Sciatic nerve (tissue), 2 donors: Measurements from ENCODE around the gene RUFY1. TPM values are rescaled to one million over a fixed set of nuclear protein-coding genes. Genes with fewer than 3 reads are reported as not detected.
"Not testable (repeated sequence)": the region's sequence is repeated elsewhere in the genome, so short reads cannot be mapped to it uniquely, and the experiment has no call there.

Source experiments
- ATAC-seq: fragments of 200-7000 bp; cut with Tn5 transposase; one replicate; pipeline ENCODE4 v1.9.1; 2020; ENCODE audit warnings: mild to moderate bottlenecking, moderate library complexity
- DNase-seq: peaks from one replicate; pipeline ENCODE4 v3.0.0-alpha.2; 2020; ENCODE audit warnings: low spot score
- intact Hi-C: fragments of 100-400 bp; cut with DNase I; formaldehyde crosslinking; loops from one replicate; pipeline ENCODE4 v1.14.2; 2022
- total RNA-seq: library from RNA; stranded (reverse); fragmentation: NEBNext Ultra II Directional; extraction: Animal tissue kit (Norgen Biotek cat#: 25700); gene quantifications from one replicate; pipeline ENCODE4 v1.2.1, GENCODE V29; 2021
- donor health status: DM: no; HTN: no; CAD: no.
- donor health status: DM: no; HTN: no; CAD: no.

Gene RUFY1
- total RNA-seq, 1 donor from 2014 or later, result 52.1 TPM

- ATAC-seq (no peak), DNase-seq (peak; percentile 9)
- intact Hi-C loops, result no loop called here
These were observed 64.4 kb downstream of the RUFY1 start for GRCh38 chr5:179614745-179615144.

GRCh38 chr5:179615203-179615602, 64.8 kb downstream of the RUFY1 start:
- intact Hi-C loops, result no loop called here
- DNase-seq, result no peak
- no peak for ATAC-seq

- intact Hi-C loops, result no loop called here
- peak; percentile 27 for DNase-seq
- ATAC-seq, result no peak
These were observed 65.7 kb downstream of the RUFY1 start for GRCh38 chr5:179616002-179616594.

- DNase-seq (no peak), ATAC-seq (no peak)
- intact Hi-C loops, result no loop called here
These were observed 67.6 kb downstream of the RUFY1 start for GRCh38 chr5:179617930-179618329.

GRCh38 chr5:179618923-179619554, 68.7 kb downstream of the RUFY1 start:
- intact Hi-C loops, result no loop called here
- DNase-seq (no peak), ATAC-seq (no peak)

- intact Hi-C loops, result no loop called here
- ATAC-seq, result no peak
These were observed 69.4 kb downstream of the RUFY1 start for GRCh38 chr5:179619776-179620175.

GRCh38 chr5:179620293-179620692, 69.9 kb downstream of the RUFY1 start:
- DNase-seq (no peak), ATAC-seq (no peak)
- intact Hi-C loops, result no loop called here

More at GRCh38 chr5:179619776-179620175, 69.4 kb downstream of the RUFY1 start:
- no peak for DNase-seq

- no peak for DNase-seq
- intact Hi-C loops, result no loop called here
These were observed 70.5 kb downstream of the RUFY1 start for GRCh38 chr5:179620703-179621350.

GRCh38 chr5:179621551-179622214, 71.3 kb downstream of the RUFY1 start:
- DNase-seq, result peak; percentile 50
- intact Hi-C loops, result no loop called here
- ATAC-seq, result no peak

More at GRCh38 chr5:179620703-179621350, 70.5 kb downstream of the RUFY1 start:
- no peak for ATAC-seq

- DNase-seq, result peak; percentile 99
- intact Hi-C loops, result no loop called here
These were observed 72.9 kb downstream of the RUFY1 start, which contains the start of gene HNRNPH1 for GRCh38 chr5:179623003-179623905. Gene HNRNPH1 (minus strand): TSS chr5:179623671. CDS start chr5:179623133, 538 bp downstream.

GRCh38 chr5:179623906-179624741, 73.8 kb downstream of the RUFY1 start:
- DNase-seq (peak; percentile 72), ATAC-seq (peak; percentile 43)
- intact Hi-C loops, result no loop called here

More at GRCh38 chr5:179623003-179623905, 72.9 kb downstream of the RUFY1 start, which contains the start of gene HNRNPH1:
- ATAC-seq, result peak; percentile 95

- intact Hi-C loops, result no loop called here
- DNase-seq, result peak; percentile 54
These were observed 74.5 kb downstream of the RUFY1 start for GRCh38 chr5:179624841-179625271.

GRCh38 chr5:179633501-179634369, 83.4 kb downstream of the RUFY1 start:
- peak; percentile 36 for DNase-seq
- ATAC-seq, intact Hi-C loops: not testable (repeated sequence)

More at GRCh38 chr5:179624841-179625271, 74.5 kb downstream of the RUFY1 start:
- no peak for ATAC-seq

GRCh38 chr5:179634370-179635172, 84.2 kb downstream of the RUFY1 start:
- ATAC-seq (peak; percentile 91), DNase-seq (peak; percentile 44)
- intact Hi-C loops, result not testable (repeated sequence)

- DNase-seq, ATAC-seq, intact Hi-C loops: not testable (repeated sequence)
These were observed 88.9 kb downstream of the RUFY1 start for GRCh38 chr5:179639296-179639695.

- ATAC-seq, result not testable (repeated sequence)
These were observed 91.4 kb downstream of the RUFY1 start for GRCh38 chr5:179641745-179642144.

More at GRCh38 chr5:179641745-179642144, 91.4 kb downstream of the RUFY1 start:
- DNase-seq, intact Hi-C loops: not testable (repeated sequence)
